ENCODE data around the gene STEAP3.
"Not testable (repeated sequence)": the region's sequence is repeated elsewhere in the genome, so short reads cannot be mapped to it uniquely, and the experiment has no call there.

The STEAP3 gene

GRCh38 chr2:119261493-119262225, 38.0 kb downstream of the STEAP3 start:
- DNase-seq (ENCODE audit: low read depth): no peak

GRCh38 chr2:119263025-119263424, 39.4 kb downstream of the STEAP3 start:
- no peak for DNase-seq (ENCODE audit: low read depth)

DNA sequence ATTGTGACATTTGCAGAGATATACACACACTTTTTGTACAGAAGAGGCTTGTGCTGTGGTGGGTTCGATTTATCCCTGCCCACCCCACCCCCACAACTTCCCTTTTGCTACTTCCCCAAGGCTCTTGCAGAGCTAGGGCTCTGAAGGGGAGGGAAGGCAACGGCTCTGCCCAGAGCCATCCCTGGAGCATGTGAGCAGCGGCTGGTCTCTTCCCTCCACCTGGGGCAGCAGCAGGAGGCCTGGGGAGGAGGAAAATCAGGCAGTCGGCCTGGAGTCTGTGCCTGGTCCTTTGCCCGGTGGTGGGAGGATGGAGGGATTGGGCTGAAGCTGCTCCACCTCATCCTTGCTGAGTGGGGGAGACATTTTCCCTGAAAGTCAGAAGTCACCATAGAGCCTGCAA, 40.0 kb downstream of the STEAP3 start:
- no peak for DNase-seq (ENCODE audit: low read depth)

- DNase-seq (ENCODE audit: low read depth): no peak
Observed at GRCh38 chr2:119264781-119265692, 41.4 kb downstream of the STEAP3 start.

- DNase-seq (ENCODE audit: low read depth): no peak
Observed at GRCh38 chr2:119265693-119266066, 42.0 kb downstream of the STEAP3 start.

DNA sequence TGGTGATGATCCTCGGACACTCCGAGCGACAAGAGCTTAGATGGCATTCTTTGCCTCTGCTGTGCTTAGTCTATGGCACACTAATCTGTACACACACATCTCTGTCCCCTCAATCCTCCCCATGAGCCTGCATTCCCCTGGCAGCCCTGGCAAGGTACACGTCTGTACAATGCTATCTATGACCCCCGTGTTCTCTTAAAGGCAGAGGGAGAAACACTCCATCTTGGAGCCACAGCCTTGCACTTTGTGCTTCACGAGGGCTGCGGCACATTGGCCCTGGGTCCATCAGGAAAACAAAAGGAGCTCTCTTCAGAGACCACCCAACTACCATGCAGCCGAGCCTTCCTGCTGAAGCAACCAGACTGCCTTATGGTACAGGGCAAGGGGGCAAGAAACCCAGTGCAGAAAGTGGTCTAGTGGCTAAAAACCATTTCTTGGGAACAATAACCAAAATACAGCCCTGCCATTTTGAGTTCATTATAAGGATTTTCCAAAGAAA, 42.5 kb downstream of the STEAP3 start:
- DNase-seq (ENCODE audit: low read depth): no peak

- DNase-seq (ENCODE audit: low read depth): no peak
Observed at GRCh38 chr2:119267604-119268003, 44.0 kb downstream of the STEAP3 start.

- no peak for DNase-seq (ENCODE audit: low read depth)
Observed at GRCh38 chr2:119276864-119277263, 53.2 kb downstream of the STEAP3 start.

GRCh38 chr2:119278385-119278784, 54.8 kb downstream of the STEAP3 start:
- not testable (repeated sequence) for DNase-seq (ENCODE audit: low read depth)

- no peak for DNase-seq (ENCODE audit: low read depth)
Observed at GRCh38 chr2:119278946-119279345, 55.3 kb downstream of the STEAP3 start.

DNA sequence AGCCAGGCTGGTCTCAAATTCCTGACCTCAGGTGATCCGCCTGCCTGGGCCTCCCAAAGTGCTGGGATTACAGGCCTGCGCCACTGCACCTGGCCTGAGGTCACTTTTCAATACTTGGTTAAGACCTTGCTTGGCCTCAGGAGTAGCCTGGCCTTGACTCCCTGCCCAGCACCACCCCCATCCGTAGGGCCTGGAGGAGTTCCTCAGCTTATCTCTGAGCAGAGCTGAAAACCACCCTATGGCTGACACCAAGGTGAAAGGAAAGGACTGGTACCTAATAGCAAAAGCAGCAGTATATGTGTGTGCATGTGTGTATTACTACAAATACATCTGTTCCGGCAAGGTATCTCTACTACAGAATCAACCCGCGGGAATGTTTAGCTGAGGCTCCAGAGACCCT, 56.0 kb downstream of the STEAP3 start:
- no peak for DNase-seq (ENCODE audit: low read depth)

DNA sequence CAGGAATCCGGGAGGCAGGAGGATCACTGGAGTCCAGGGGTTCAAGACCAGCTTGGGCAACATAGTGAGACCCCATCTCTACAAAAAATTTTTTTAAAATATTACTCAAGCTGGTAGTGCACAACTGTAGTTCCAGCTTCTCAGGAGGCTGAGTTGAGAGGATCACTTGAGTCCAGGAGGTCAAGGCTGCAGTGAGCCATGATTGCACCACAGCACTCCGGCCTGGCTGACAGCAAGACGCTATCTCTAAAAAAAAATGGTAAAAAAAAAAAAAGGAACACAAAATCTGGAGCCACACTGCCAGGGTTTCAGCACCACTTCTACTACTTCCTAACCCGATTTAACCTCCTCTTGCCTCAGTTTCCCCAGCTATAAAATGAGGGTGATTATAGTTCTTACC, 57.0 kb downstream of the STEAP3 start:
- no peak for DNase-seq (ENCODE audit: low read depth)

GRCh38 chr2:119282146-119282995, 58.7 kb downstream of the STEAP3 start:
- no peak for DNase-seq (ENCODE audit: low read depth)

- DNase-seq (ENCODE audit: low read depth): no peak
Observed at GRCh38 chr2:119282996-119283511, 59.4 kb downstream of the STEAP3 start.

GRCh38 chr2:119283873-119284331, 60.3 kb downstream of the STEAP3 start:
- DNase-seq (ENCODE audit: low read depth): no peak

GRCh38 chr2:119286661-119287060, 63.0 kb downstream of the STEAP3 start:
- no peak for DNase-seq (ENCODE audit: low read depth)

DNA sequence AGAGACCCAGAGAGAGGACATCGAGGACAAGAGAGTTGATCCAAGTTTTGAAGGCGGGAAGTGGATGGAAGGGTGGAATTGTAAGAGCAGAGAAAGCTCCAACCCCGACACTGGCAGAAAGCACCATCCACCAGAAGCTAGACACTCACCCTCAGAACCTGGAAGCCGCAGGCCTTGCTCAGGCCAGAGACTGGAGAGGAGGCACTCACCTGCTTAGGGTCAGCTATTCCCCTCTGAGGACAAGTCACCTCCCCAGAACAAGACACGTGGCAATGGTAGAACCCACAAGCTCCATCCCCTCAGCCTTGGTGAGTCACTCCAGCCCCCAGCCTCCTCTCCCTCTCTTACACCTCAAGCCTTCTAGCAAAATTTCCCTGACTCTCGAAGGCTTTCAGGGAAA, 64.9 kb downstream of the STEAP3 start:
- no peak for DNase-seq (ENCODE audit: low read depth)

- no peak for DNase-seq (ENCODE audit: low read depth)
Observed at GRCh38 chr2:119289093-119289492, 65.5 kb downstream of the STEAP3 start.

DNA sequence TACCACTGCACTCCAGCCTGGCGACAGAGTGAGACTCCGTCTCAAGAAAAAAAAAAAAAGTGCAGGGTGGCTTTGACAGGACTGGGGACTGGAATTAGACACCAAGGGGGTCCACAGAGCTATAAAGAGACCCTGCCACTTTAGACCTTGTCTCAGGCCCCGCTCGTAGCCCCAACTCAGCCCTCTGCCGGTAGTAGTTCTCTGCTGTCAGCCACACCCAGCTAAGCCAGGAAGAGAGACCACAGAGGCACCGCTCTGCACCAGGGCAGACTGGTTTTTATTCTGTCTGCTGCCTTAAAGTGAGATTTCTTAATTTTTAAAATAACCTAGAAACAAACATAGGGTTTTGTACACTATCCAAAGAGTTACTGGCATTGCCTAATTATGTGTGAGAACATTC, 66.0 kb downstream of the STEAP3 start:
- no peak for DNase-seq (ENCODE audit: low read depth)

- DNase-seq (ENCODE audit: low read depth): peak; percentile 45
Observed at GRCh38 chr2:119290859-119291587, 67.4 kb downstream of the STEAP3 start.

DNA sequence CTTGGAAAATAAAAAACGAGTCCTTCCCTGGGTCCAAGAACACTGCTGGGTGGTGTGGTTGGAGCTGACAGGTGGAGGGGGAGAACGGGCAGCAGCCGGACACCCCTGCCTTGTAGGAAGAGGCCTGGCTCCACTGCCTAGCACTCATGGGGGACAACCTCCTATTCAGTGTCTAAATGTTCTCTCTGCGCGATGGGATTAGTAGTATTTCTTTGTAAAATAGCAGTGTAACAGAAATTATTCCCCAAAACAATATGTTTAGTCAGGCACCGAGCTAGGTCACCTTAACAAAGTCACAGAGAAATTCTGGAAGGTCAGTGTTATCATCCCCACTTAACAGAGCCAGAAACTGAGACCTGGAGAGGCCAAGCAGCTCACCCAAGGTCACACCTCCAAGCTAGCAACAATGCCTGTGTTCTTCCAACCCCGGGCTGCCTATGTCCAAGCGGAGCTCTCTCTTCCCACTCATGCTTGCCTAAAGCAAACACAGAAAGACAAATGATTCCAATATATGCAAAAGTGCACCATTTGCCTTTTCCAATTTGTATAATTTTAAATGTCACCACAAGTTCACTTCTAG, 68.0 kb downstream of the STEAP3 start:
- DNase-seq (ENCODE audit: low read depth): no peak

All from activated T-helper 1 cell treated with Interleukin-2 at 50 U/mL for 16 hours (primary cell).